Esophagus muscularis mucosa (tissue), 4 donors: ENCODE measurements around the gene ITPRID2. TPM values are rescaled to one million over a fixed set of nuclear protein-coding genes. Genes with fewer than 3 reads are reported as not detected.

Experiments
- DNase-seq: peaks from one replicate; pipeline ENCODE4 v3.0.0-alpha.2; 2017; ENCODE audit errors: extremely low spot score
- H3K27ac ChIP-seq, 4 donors: fragments of 200-600 bp; sonication (generic); replicated peaks in 1 of 4; 1 replicate in 3 of 4; 2 replicates in 1 of 4; pipeline ENCODE4 v1.5.1; 2016 to 2019; ENCODE audit warnings: mild to moderate bottlenecking in 1 of 4
- H3K27me3 ChIP-seq, 4 donors: fragments of 200-600 bp; sonication (generic); one replicate each; pipeline versions ENCODE4 v1.5.1 to v1.6.0; 2016 to 2019
- H3K36me3 ChIP-seq, 4 donors: fragments of 200-600 bp; sonication (generic); one replicate each; pipeline ENCODE4 v1.5.1; 2016 to 2019
- H3K4me1 ChIP-seq, 4 donors: fragments of 200-600 bp; sonication (generic); one replicate each; pipeline ENCODE4 v1.5.1; 2016 to 2019
- H3K4me3 ChIP-seq, 4 donors: fragments of 200-600 bp; sonication (generic); 1 replicate in 2 of 4; 2 replicates in 2 of 4; pipeline ENCODE4 v1.5.1; 2016 to 2019; ENCODE audit warnings: mild to moderate bottlenecking in 4 of 4, moderate library complexity in 1 of 4
- H3K9me3 ChIP-seq, 4 donors: fragments of 200-600 bp; sonication (generic); 1 replicate in 3 of 4; 2 replicates in 1 of 4; pipeline ENCODE4 v1.5.1; 2016 to 2019
- EP300 ChIP-seq: sonication (generic); formaldehyde crosslinking; IDR thresholded peaks from one replicate; pipeline ENCODE4 v1.6.1; 2017; ENCODE audit warnings: antibody characterized with exemption
- POLR2A ChIP-seq: fragments of 450-650 bp; IDR thresholded peaks from one replicate; pipeline ENCODE4 v1.6.1; 2017; ENCODE audit warnings: antibody characterized with exemption, moderate library complexity, mild to moderate bottlenecking, low read depth
- POLR2AphosphoS5 ChIP-seq, 2 donors: sonication (generic); formaldehyde crosslinking; IDR thresholded peaks; one replicate each; pipeline ENCODE4 v1.6.1; 2017; ENCODE audit warnings: antibody characterized with exemption in 2 of 2
- WGBS: methylation state at CpG from one replicate; pipeline ENCODE4 v1.1.5; 2018; 5-methylcytosine and 5-hydroxymethylcytosine counted together
- intact Hi-C: fragments of 100-400 bp; cut with DNase I; formaldehyde crosslinking; loops from one replicate; pipeline ENCODE4 v1.15.1; 2023
- total RNA-seq, 4 donors: library from RNA; depleted of rRNA; stranded (reverse); fragments of >200 nt; gene quantifications; one replicate each; pipeline versions ENCODE4 v1.1.0 to v1.2.1, GENCODE V29; 2016
- TF ChIP-seq, protein P1 (sequence below), 3 experiments: fragments of 200-600 bp in 2 of 3; fragments of 450-650 bp in 1 of 3; sonication (generic) in 2 of 3; IDR thresholded peaks; one replicate each; pipeline ENCODE4 v1.5.1; 2017 to 2019; ENCODE audit warnings: antibody characterized with exemption in 3 of 3, mild to moderate bottlenecking in 2 of 3, moderate library complexity in 1 of 3

ITPRID2 gene
- total RNA-seq, 4 donors from 2014 or later: 98.6 to 113 (median 103) TPM

DNA sequence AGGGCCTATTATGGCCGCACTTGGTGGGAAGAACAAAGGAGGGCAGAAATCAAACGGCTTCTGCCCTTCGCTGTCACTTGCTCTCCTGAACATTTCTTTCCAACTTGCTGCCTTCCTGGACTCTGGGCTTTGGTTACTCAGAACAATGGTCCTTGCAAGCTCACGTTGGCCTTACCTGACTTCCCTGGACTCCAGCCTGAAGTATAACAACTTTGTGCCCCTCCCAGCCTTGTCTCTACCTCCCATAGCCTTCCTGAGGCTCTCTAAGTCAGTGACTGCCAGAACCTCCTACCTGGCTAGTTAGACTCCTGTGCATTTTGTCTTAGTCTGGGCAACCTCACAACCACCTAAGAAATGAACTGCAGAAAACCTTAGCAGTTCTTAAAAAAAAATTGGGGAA, 30.2 kb upstream of the ITPRID2 start:
- Histone ChIP-seq H3K4me1 (no peaks in the 10 kb centered on the region), H3K27me3 (no peaks in the 10 kb centered on the region), H3K36me3 (no peaks in the 10 kb centered on the region), H3K27ac (no peak overlapping the region), H3K9me3 (no peaks in the 10 kb centered on the region), H3K4me3 (no peak overlapping the region)
- no peak for DNase-seq
- TF ChIP-seq, protein P1, sequence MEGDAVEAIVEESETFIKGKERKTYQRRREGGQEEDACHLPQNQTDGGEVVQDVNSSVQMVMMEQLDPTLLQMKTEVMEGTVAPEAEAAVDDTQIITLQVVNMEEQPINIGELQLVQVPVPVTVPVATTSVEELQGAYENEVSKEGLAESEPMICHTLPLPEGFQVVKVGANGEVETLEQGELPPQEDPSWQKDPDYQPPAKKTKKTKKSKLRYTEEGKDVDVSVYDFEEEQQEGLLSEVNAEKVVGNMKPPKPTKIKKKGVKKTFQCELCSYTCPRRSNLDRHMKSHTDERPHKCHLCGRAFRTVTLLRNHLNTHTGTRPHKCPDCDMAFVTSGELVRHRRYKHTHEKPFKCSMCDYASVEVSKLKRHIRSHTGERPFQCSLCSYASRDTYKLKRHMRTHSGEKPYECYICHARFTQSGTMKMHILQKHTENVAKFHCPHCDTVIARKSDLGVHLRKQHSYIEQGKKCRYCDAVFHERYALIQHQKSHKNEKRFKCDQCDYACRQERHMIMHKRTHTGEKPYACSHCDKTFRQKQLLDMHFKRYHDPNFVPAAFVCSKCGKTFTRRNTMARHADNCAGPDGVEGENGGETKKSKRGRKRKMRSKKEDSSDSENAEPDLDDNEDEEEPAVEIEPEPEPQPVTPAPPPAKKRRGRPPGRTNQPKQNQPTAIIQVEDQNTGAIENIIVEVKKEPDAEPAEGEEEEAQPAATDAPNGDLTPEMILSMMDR (IDR thresholded peaks at IDR 0.05): no peak
- no peak for TF ChIP-seq EP300
- no peak for TF ChIP-seq POLR2AphosphoS5 (IDR thresholded peaks at IDR 0.05)
- TF ChIP-seq POLR2A: no peak
- intact Hi-C loops: no loop called here
- WGBS: 84% methylated on average over 4 of the region's 4 CpGs

DNA sequence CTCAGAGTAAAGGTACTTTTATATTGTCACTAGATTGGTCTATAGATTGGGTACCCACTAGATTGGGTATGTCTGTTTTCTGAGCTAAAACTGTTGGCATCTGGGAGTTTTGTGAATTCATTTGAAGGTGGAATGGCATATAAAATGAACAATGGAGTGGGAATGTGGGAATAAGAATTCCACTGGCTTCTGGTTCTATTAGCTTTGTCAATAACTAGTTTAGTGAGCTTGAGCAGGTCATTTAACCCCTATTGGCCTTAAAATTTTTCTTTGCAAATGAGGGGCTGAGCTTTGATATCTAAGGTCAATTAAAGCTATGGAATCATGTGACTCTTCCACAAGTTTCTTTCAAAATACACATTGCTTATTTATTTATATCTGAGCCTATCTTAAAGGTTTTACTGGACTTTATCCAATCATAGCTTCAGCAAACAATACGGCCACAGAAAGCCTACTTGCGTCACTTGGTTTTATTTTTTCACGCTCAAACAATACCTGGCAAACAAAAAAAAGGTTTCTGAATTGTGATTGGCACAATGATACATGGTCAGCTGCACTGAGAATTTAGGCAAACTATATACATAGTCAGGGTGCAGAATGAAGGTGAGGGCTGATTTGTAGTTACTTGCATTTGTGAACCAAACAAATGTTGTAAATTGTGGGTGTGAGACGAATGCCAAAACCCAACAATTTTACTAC, 28.8 kb upstream of the ITPRID2 start:
- Histone ChIP-seq H3K4me3 (no peak overlapping the region), H3K36me3 (no peaks in the 10 kb centered on the region), H3K27me3 (no peaks in the 10 kb centered on the region), H3K9me3 (no peaks in the 10 kb centered on the region), H3K27ac (no peak overlapping the region), H3K4me1 (no peaks in the 10 kb centered on the region)
- intact Hi-C loops: no loop called here
- no peak for TF ChIP-seq POLR2AphosphoS5 (IDR thresholded peaks at IDR 0.05)
- TF ChIP-seq, protein P1 (IDR thresholded peaks at IDR 0.05): no peak
- no peak for TF ChIP-seq EP300
- TF ChIP-seq POLR2A: no peak
- no peak for DNase-seq
- 96% methylated on average over 4 of the region's 4 CpGs for WGBS

DNA sequence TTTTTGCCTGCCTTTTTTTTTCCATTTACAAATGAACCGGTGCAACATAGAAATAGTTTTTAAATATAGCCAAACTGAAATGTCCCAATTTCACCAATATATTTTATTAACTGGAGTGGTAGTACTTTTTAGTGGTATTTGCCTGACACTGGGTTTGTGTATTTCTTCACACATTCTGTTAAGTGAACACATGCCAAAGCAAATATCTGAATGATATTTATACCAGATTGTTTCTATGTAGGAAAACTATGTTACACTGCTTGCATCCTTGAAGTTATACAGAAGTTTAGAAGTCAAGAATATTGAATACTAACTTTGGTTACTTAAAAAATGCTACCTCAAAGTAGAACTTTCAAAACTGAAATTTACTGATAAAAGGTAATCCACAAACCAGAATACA, 19.4 kb upstream of the ITPRID2 start:
- Histone ChIP-seq H3K27ac (no peak overlapping the region), H3K36me3 (no peaks in the 10 kb centered on the region), H3K9me3 (no peaks in the 10 kb centered on the region), H3K4me3 (no peak overlapping the region), H3K27me3 (no peaks in the 10 kb centered on the region), H3K4me1 (peaks cover 0 to 8% (median 0%) of the 10 kb centered on the region in 4 donors)
- no peak for DNase-seq
- intact Hi-C loops: no loop called here
- 58% methylated on average over 1 of the region's 1 CpG for WGBS
- no peak for TF ChIP-seq EP300
- no peak for TF ChIP-seq POLR2AphosphoS5 (IDR thresholded peaks at IDR 0.05)
- TF ChIP-seq, protein P1 (IDR thresholded peaks at IDR 0.05): no peak
- TF ChIP-seq POLR2A: no peak

DNA sequence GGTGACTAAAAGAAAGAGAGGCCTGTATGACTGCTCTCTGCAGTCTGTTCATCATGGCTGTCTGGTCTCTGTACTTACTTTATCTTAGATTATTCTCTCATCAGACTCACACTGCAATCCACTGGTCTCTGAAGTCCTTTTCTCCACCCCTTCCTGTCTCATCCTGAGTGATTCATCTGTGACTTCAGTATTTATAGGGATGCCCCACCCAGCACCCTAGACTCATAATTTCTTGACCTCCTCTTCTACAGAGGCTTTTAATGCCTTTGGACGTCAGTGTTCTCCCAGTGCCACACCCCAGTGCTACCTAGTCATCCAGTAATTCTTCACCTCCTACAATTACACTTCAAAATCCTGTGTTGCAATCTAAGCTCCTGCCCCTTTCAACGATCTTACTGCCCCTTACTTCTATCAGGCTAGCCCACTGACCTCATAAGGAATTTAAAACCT, 14.9 kb upstream of the ITPRID2 start:
- H3K27ac ChIP-seq: no peak overlapping the region
- H3K36me3 ChIP-seq: no peaks in the 10 kb centered on the region
- intact Hi-C loops: no loop called here
- no peak for DNase-seq
- H3K27me3 ChIP-seq: no peaks in the 10 kb centered on the region
- peaks cover 0 to 8% (median 0%) of the 10 kb centered on the region in 4 donors for H3K4me1 ChIP-seq
- WGBS: 55% methylated on average over 2 of the region's 2 CpGs
- TF ChIP-seq POLR2AphosphoS5 (IDR thresholded peaks at IDR 0.05): no peak
- TF ChIP-seq, protein P1 (IDR thresholded peaks at IDR 0.05): no peak
- no peak for TF ChIP-seq EP300
- no peak for TF ChIP-seq POLR2A
- no peak overlapping the region for H3K4me3 ChIP-seq
- no peaks in the 10 kb centered on the region for H3K9me3 ChIP-seq

DNA sequence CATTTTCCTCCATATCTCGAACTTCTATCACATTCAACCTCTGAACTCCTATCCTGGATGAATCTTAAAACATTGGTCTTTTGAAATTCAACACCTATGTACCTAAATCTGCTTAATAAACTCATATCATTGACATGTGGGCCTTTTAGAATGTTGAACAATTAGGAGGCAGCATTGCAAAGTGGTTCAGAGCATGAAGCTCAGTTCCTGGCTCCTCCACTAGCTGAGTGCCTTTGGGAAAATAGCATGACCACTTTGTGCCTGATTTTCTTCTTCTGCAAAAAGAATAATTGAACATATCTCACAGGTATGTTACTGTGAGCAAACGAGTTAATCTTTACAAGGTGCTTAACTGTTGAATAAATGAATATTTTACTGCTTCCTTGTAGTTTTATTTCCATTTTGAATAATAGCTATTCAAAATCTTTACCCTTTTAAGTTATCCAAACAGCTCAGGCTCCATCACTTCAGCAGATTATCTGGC, 14.3 kb upstream of the ITPRID2 start:
- Histone ChIP-seq H3K4me1 (peaks cover 0 to 4% (median 0%) of the 10 kb centered on the region in 4 donors), H3K36me3 (no peaks in the 10 kb centered on the region), H3K4me3 (no peak overlapping the region), H3K27me3 (no peaks in the 10 kb centered on the region), H3K27ac (no peak overlapping the region), H3K9me3 (no peaks in the 10 kb centered on the region)
- 98% methylated on average over 2 of the region's 2 CpGs for whole genome bisulfite sequencing
- DNase-seq: no peak
- TF ChIP-seq, protein P1 (IDR thresholded peaks at IDR 0.05): no peak
- TF ChIP-seq POLR2A (no peak), EP300 (no peak), POLR2AphosphoS5 (IDR thresholded peaks at IDR 0.05) (no peak)
- intact Hi-C loops: no loop called here
